Activated CD8-positive, alpha-beta T cell treated with anti-CD3 and anti-CD28 coated beads for 36 hours (primary cell): Measurements from ENCODE around the gene LPAR1. TPM values are rescaled to one million over a fixed set of nuclear protein-coding genes. Genes with fewer than 3 reads are reported as not detected.

Experiments
- ATAC-seq: fragments of 200-7000 bp; cut with Tn5 transposase; one replicate; pipeline ENCODE4 v1.10.0; 2021; ENCODE audit warnings: mild to moderate bottlenecking, moderate library complexity
- CTCF ChIA-PET: fragments of 350-600 bp; sonication (Branson Sonifier 250); formaldehyde crosslinking; loops from one replicate; lab custom pipeline; 2021; ENCODE audit warnings: antibody characterized with exemption; lab: Charles Lee
- POLR2A ChIA-PET: fragments of 350-600 bp; sonication (Branson Sonifier 250); formaldehyde crosslinking; loops from one replicate; lab custom pipeline; 2021; ENCODE audit warnings: antibody characterized with exemption; lab: Charles Lee
- DNase-seq: peaks from one replicate; pipeline ENCODE4 v3.0.0-alpha.2; 2020
- H3K27ac Mint-ChIP-seq: one replicate; pipeline ENCODE4 v1.8.0; 2021; ENCODE audit warnings: mild to moderate bottlenecking, mixed read lengths
- H3K27me3 Mint-ChIP-seq: one replicate; pipeline ENCODE4 v1.8.0; 2021; ENCODE audit warnings: mixed read lengths
- H3K36me3 Mint-ChIP-seq: one replicate; pipeline ENCODE4 v1.8.0; 2021; ENCODE audit warnings: low read depth, mixed read lengths
- H3K4me1 Mint-ChIP-seq: one replicate; pipeline ENCODE4 v1.8.0; 2021; ENCODE audit warnings: low read depth, mixed read lengths
- H3K4me3 Mint-ChIP-seq: one replicate; pipeline ENCODE4 v1.8.0; 2021; ENCODE audit warnings: mild to moderate bottlenecking, moderate library complexity, mixed read lengths
- H3K9me3 Mint-ChIP-seq: one replicate; pipeline ENCODE4 v1.8.0; 2021; ENCODE audit warnings: mixed read lengths
- CTCF ChIP-seq: fragments of 200-600 bp; IDR thresholded peaks from one replicate; pipeline ENCODE4 v1.8.0; 2022; ENCODE audit warnings: antibody characterized with exemption, mild to moderate bottlenecking
- intact Hi-C: fragments of 100-400 bp; cut with micrococcal nuclease; formaldehyde crosslinking; loops from one replicate; pipeline ENCODE4 v1.10.0; 2022
- total RNA-seq, 2 experiments: library from RNA; stranded (reverse); gene quantifications; one replicate each; pipeline ENCODE4 v1.2.3, GENCODE V29; 2021

Gene LPAR1
- total RNA-seq, 2 experiments from 2014 or later, result not detected

DNA sequence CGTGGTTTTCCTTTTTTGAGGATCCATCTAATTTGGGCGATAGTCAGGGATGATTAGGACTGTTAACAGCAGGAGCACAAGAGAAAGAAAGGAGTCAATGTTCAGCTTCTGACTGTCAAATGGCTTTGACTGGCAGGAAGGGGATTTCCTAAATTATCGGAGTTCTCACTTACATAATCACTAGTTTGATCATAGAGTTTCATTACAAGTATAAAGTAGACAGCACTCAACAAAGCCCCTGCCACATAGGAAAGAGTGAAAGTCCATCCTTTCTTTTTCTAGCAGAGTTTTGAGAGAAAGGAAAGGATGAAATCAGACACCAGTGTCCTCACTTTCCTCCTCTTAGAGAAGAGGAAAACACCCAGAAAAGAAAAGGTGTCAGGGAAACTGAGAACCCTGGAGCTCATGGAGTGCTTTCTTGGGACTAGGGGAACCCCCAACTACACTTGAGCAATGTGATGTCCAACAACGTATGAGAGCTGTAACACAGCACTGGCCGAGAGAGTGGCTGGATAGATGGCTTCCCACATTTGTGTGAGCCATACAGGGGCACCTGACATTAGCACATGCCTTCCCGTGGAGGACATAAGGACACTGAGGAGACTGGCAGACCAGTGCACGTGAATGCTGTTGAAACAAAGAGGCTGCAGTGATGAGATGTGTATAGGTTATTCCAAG lies 26.0 kb upstream of the LPAR1 start:
- H3K27me3 Mint-ChIP-seq, result peaks cover 1% of the 10 kb centered on the region
- no peak overlapping the region for H3K27ac Mint-ChIP-seq
- no peaks in the 10 kb centered on the region for H3K4me1 Mint-ChIP-seq
- H3K9me3 Mint-ChIP-seq, result no peaks in the 10 kb centered on the region
- ChIA-PET POLR2A (no interaction called here), CTCF (no interaction called here)
- ATAC-seq, result no peak
- H3K36me3 Mint-ChIP-seq, result no peaks in the 10 kb centered on the region
- no peak overlapping the region for H3K4me3 Mint-ChIP-seq
- intact Hi-C loops, result no loop called here
- no peak for TF ChIP-seq CTCF
- no peak for DNase-seq

DNA sequence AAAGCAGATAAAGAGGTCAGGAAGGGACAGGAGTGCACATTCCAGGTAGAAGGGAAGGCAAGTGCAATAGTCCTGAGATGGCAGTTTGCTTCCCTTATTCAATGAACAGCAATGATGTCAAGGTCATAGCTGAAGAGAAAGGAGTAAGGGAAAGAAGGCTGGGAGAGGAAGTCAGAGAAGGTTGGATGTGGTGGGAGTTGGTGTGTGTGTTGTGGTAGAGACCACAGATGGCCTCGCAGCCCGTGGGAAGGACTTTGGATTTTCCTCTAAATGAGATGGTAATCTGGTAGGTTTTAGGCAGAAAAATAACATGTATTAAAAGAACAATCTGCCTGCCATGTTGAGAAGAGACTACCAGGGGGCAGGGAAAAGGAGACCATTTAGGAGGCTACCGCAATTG lies 25.1 kb upstream of the LPAR1 start:
- no peak for TF ChIP-seq CTCF
- no peaks in the 10 kb centered on the region for H3K9me3 Mint-ChIP-seq
- DNase-seq, result no peak
- H3K4me3 Mint-ChIP-seq, result no peak overlapping the region
- H3K4me1 Mint-ChIP-seq, result no peaks in the 10 kb centered on the region
- no peak for ATAC-seq
- CTCF ChIA-PET, result no interaction called here
- H3K36me3 Mint-ChIP-seq, result no peaks in the 10 kb centered on the region
- intact Hi-C loops, result no loop called here
- no peak overlapping the region for H3K27ac Mint-ChIP-seq
- POLR2A ChIA-PET, result no interaction called here
- peaks cover 1% of the 10 kb centered on the region for H3K27me3 Mint-ChIP-seq

DNA sequence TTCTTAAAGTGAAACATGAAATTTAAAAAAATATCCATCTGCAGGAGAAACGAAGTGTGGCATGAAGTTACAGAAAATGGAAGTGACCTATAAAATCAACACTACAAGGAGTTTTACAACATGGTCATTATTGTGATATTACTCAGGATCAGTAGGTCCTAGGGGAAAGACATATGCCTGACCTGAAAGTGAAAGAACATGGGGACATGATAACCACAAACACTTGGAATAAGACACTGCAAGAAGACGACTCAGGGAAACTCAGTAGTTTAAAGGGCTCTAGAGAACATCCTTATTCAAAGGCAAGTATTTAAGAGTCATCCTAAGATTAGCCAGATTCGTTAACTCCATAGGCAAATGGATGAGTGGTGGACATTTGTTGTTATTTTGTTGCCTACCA lies 19.9 kb upstream of the LPAR1 start:
- no peak for ATAC-seq
- no peak overlapping the region for H3K4me3 Mint-ChIP-seq
- H3K36me3 Mint-ChIP-seq, result no peaks in the 10 kb centered on the region
- H3K27ac Mint-ChIP-seq, result no peak overlapping the region
- intact Hi-C loops, result no loop called here
- H3K4me1 Mint-ChIP-seq, result no peaks in the 10 kb centered on the region
- TF ChIP-seq CTCF, result no peak
- DNase-seq, result no peak
- ChIA-PET POLR2A (no interaction called here), CTCF (no interaction called here)
- no peaks in the 10 kb centered on the region for H3K9me3 Mint-ChIP-seq
- H3K27me3 Mint-ChIP-seq, result peaks cover 1% of the 10 kb centered on the region

- no peak for ATAC-seq
These were observed 18.3 kb upstream of the LPAR1 start for GRCh38 chr9:111056538-111056937.

GRCh38 chr9:111052791-111053190 lies 14.5 kb upstream of the LPAR1 start:
- no peaks in the 10 kb centered on the region for H3K36me3 Mint-ChIP-seq
- DNase-seq, result no peak
- ChIA-PET POLR2A (no interaction called here), CTCF (no interaction called here)
- no peaks in the 10 kb centered on the region for H3K4me1 Mint-ChIP-seq
- no peak for ATAC-seq
- H3K27me3 Mint-ChIP-seq, result no peaks in the 10 kb centered on the region
- intact Hi-C loops, result no loop called here
- no peaks in the 10 kb centered on the region for H3K9me3 Mint-ChIP-seq
- no peak overlapping the region for H3K4me3 Mint-ChIP-seq
- no peak overlapping the region for H3K27ac Mint-ChIP-seq
- no peak for TF ChIP-seq CTCF

More at GRCh38 chr9:111056538-111056937, 18.3 kb upstream of the LPAR1 start:
- no peak overlapping the region for H3K4me3 Mint-ChIP-seq
- no peaks in the 10 kb centered on the region for H3K4me1 Mint-ChIP-seq
- no peak for TF ChIP-seq CTCF
- CTCF ChIA-PET, result no interaction called here
- no peak overlapping the region for H3K27ac Mint-ChIP-seq
- no peaks in the 10 kb centered on the region for H3K36me3 Mint-ChIP-seq
- intact Hi-C loops, result no loop called here
- H3K9me3 Mint-ChIP-seq, result no peaks in the 10 kb centered on the region
- DNase-seq, result no peak
- POLR2A ChIA-PET, result no interaction called here
- no peaks in the 10 kb centered on the region for H3K27me3 Mint-ChIP-seq
